Measurements from ENCODE around the gene CCDC172.

Gene CCDC172

GRCh38 chr10:116417821-116418220, 93.6 kb downstream of the CCDC172 start:
- Histone ChIP-seq H3K27ac (no peak overlapping the region), H3K4me1 (no peaks in the 10 kb centered on the region), H3K27me3 (ENCODE audit: control insufficient read depth, insufficient read depth, low read length) (no peaks in the 10 kb centered on the region), H3K4me2 (ENCODE audit: low read length) (no peak overlapping the region), H3K4me3 (ENCODE audit: low read depth, low read length) (no peak overlapping the region), H3K79me2 (no peaks in the 10 kb centered on the region), H3K9ac (no peak overlapping the region), H3K36me3 (ENCODE audit: control insufficient read depth, insufficient read depth, low read length) (no peaks in the 10 kb centered on the region), H2AFZ (no peak overlapping the region), H3K9me3 (ENCODE audit: control insufficient read depth, low read length) (no peaks in the 10 kb centered on the region)
- TF ChIP-seq CTCF (IDR thresholded peaks at IDR 0.05) = no peak

DNA sequence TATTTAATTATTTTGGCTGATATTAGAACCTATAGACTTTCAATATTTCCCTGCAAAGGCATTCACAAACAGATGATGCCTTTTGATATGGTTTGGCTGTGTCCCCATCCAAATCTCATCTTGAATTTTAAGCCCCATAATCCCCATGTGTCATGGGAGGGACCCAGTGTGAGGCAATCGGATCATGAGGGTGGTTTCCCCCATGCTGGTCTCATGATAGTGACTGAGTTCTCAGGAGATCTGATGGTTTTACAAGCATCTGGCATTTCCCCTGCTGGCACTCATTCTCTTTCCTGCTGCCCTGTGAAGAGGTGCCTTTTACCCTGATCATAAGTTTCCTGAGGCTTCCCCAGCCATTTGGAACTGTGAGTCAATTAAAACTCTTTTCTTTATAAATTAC, 94.1 kb downstream of the CCDC172 start:
- Histone ChIP-seq H3K27me3 (ENCODE audit: control insufficient read depth, insufficient read depth, low read length) (no peaks in the 10 kb centered on the region), H3K4me1 (no peaks in the 10 kb centered on the region), H3K9ac (no peak overlapping the region), H2AFZ (no peak overlapping the region), H3K36me3 (ENCODE audit: control insufficient read depth, insufficient read depth, low read length) (no peaks in the 10 kb centered on the region), H3K4me2 (ENCODE audit: low read length) (no peak overlapping the region), H3K27ac (no peak overlapping the region), H3K9me3 (ENCODE audit: control insufficient read depth, low read length) (no peaks in the 10 kb centered on the region), H3K79me2 (no peaks in the 10 kb centered on the region), H3K4me3 (ENCODE audit: low read depth, low read length) (no peak overlapping the region)
- TF ChIP-seq CTCF (IDR thresholded peaks at IDR 0.05) = no peak

- H3K4me1 ChIP-seq = no peaks in the 10 kb centered on the region
- no peaks in the 10 kb centered on the region for H3K36me3 ChIP-seq (ENCODE audit: control insufficient read depth, insufficient read depth, low read length)
- no peak overlapping the region for H3K4me3 ChIP-seq (ENCODE audit: low read depth, low read length)
- TF ChIP-seq CTCF (IDR thresholded peaks at IDR 0.05) = no peak
- no peak overlapping the region for H3K9ac ChIP-seq
- H3K9me3 ChIP-seq (ENCODE audit: control insufficient read depth, low read length) = no peaks in the 10 kb centered on the region
- no peak overlapping the region for H2AFZ ChIP-seq
- no peaks in the 10 kb centered on the region for H3K79me2 ChIP-seq
- no peak overlapping the region for H3K27ac ChIP-seq
- H3K4me2 ChIP-seq (ENCODE audit: low read length) = no peak overlapping the region
- no peaks in the 10 kb centered on the region for H3K27me3 ChIP-seq (ENCODE audit: control insufficient read depth, insufficient read depth, low read length)
Measured at GRCh38 chr10:116421815-116422214, 97.6 kb downstream of the CCDC172 start.

- Histone ChIP-seq H3K9ac (no peak within 1 kb of the TSS), H3K27ac (no peak within 1 kb of the TSS), H3K36me3 (ENCODE audit: control insufficient read depth, insufficient read depth, low read length) (no peaks in the 10 kb centered on the region), H3K27me3 (ENCODE audit: control insufficient read depth, insufficient read depth, low read length) (no peaks in the 10 kb centered on the region), H3K4me1 (no peaks in the 10 kb centered on the region), H3K9me3 (ENCODE audit: control insufficient read depth, low read length) (no peaks in the 10 kb centered on the region), H3K4me2 (ENCODE audit: low read length) (no peak within 1 kb of the TSS), H3K79me2 (no peaks in the 10 kb centered on the region), H3K4me3 (ENCODE audit: low read depth, low read length) (no peak within 1 kb of the TSS), H2AFZ (no peak within 1 kb of the TSS)
- TF ChIP-seq CTCF (IDR thresholded peaks at IDR 0.05) = no peak
Measured at GRCh38 chr10:116427671-116428070, 103.4 kb downstream of the CCDC172 start, which contains the start of gene PNLIPRP3. Gene PNLIPRP3 (plus strand): TSS chr10:116427847. CDS start chr10:116428013, 166 bp downstream.

DNA sequence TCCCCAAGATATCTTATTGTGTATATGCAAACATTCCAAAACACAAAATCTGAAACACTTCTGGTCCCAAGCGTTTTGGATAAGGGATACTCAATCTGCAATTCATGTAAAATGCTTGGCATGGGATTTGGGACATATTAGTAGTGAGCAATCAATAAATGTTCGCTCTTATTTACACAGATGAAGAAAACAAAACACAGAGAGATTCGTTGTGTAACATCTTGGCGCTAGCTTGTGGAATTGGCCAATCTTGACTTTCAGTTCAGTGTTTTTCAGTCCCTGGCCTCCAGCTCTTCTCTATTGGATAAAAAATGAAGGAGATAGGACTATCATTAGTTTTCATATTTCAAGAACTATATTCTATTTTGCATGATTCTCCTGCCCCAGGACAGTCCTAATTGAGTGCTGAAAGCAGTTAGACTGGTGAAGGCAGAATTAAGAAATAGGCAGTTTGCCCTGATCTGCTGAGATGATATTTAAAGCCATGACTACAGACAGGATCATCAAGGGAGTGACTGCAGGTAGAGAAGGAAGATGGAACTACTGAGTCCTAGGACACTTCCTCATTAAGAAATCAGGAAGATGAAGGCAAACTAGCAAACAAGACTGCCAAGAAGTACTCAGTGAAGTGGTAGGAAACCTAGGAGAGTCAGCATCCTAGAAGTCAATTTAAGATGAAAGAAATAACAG, 105.2 kb downstream of the CCDC172 start:
- no peak overlapping the region for H3K4me2 ChIP-seq (ENCODE audit: low read length)
- H3K79me2 ChIP-seq = no peaks in the 10 kb centered on the region
- no peak overlapping the region for H3K27ac ChIP-seq
- H3K9ac ChIP-seq = no peak overlapping the region
- no peak overlapping the region for H2AFZ ChIP-seq
- H3K36me3 ChIP-seq (ENCODE audit: control insufficient read depth, insufficient read depth, low read length) = no peaks in the 10 kb centered on the region
- H3K9me3 ChIP-seq (ENCODE audit: control insufficient read depth, low read length) = no peaks in the 10 kb centered on the region
- no peak overlapping the region for H3K4me3 ChIP-seq (ENCODE audit: low read depth, low read length)
- no peak for TF ChIP-seq CTCF (IDR thresholded peaks at IDR 0.05)
- no peaks in the 10 kb centered on the region for H3K27me3 ChIP-seq (ENCODE audit: control insufficient read depth, insufficient read depth, low read length)
- no peaks in the 10 kb centered on the region for H3K4me1 ChIP-seq

Measured in parathyroid adenoma (tissue), 2 donors.